Neuronal stem cell (in vitro differentiated cells): ENCODE results near the gene SLC45A2.

ENCODE experiments used
- DNase-seq: peaks from one replicate; pipeline ENCODE4 v3.0.0-alpha.2; 2013; ENCODE audit warnings: low spot score
- H2AFZ ChIP-seq: one replicate; pipeline ENCODE4 v1.6.1; 2013; ENCODE audit warnings: mild to moderate bottlenecking, low read length, inconsistent platforms
- H2AK5ac ChIP-seq: 2 replicates; pipeline ENCODE4 v1.6.1; 2013; ENCODE audit warnings: low read depth, mild to moderate bottlenecking, inconsistent platforms, low read length, moderate library complexity, mixed read lengths
- H2BK120ac ChIP-seq: 2 replicates; pipeline ENCODE4 v1.6.1; 2013; ENCODE audit warnings: low read depth, mild to moderate bottlenecking, inconsistent platforms, low read length, moderate library complexity, mixed read lengths
- H2BK12ac ChIP-seq: one replicate; pipeline ENCODE4 v1.6.1; 2013; ENCODE audit warnings: low read length, inconsistent platforms
- H2BK15ac ChIP-seq: 2 replicates; pipeline ENCODE4 v1.6.1; 2013; ENCODE audit warnings: mild to moderate bottlenecking, low read length, inconsistent platforms, mixed read lengths
- H2BK5ac ChIP-seq: one replicate; pipeline ENCODE4 v1.6.1; 2013; ENCODE audit warnings: inconsistent platforms, mild to moderate bottlenecking, low read length, moderate library complexity
- H3K14ac ChIP-seq: one replicate; pipeline ENCODE4 v1.6.1; 2013; ENCODE audit warnings: low read length, inconsistent platforms
- H3K18ac ChIP-seq: 2 replicates; pipeline ENCODE4 v1.6.1; 2013; ENCODE audit warnings: low read length, inconsistent platforms
- H3K23ac ChIP-seq: 2 replicates; pipeline ENCODE4 v1.6.1; 2013; ENCODE audit warnings: low read depth, mild to moderate bottlenecking, mixed read lengths, low read length, inconsistent platforms; ENCODE audit not compliant: poor library complexity
- H3K27ac ChIP-seq: replicated peaks from 3 replicates; pipeline ENCODE4 v1.5.1; 2013; ENCODE audit warnings: low read length, inconsistent platforms
- H3K27me3 ChIP-seq, 3 experiments: 2 replicates each; pipeline ENCODE4 v1.6.1; 2013; ENCODE audit warnings: low read length in 3 of 3, mild to moderate bottlenecking in 2 of 3, inconsistent platforms in 1 of 3, low read depth in 1 of 3, mixed read lengths in 1 of 3, moderate library complexity in 1 of 3; ENCODE audit not compliant: control insufficient read depth in 3 of 3, insufficient read depth in 3 of 3
- H3K36me3 ChIP-seq, 2 donors: replicated peaks in 1 of 2; 2 replicates each; pipeline ENCODE4 v1.6.1; 2013; ENCODE audit warnings: low read length in 2 of 2; ENCODE audit not compliant: control insufficient read depth in 2 of 2, insufficient read depth in 2 of 2
- H3K4ac ChIP-seq: 2 replicates; pipeline ENCODE4 v1.6.1; 2013; ENCODE audit warnings: inconsistent platforms, mild to moderate bottlenecking, low read length, moderate library complexity
- H3K4me1 ChIP-seq, 2 donors: 1 replicate in 1 of 2; 2 replicates in 1 of 2; pipeline ENCODE4 v1.6.1; 2013; ENCODE audit warnings: low read length in 2 of 2, low read depth in 1 of 2; ENCODE audit not compliant: control insufficient read depth in 2 of 2, insufficient read depth in 1 of 2
- H3K4me2 ChIP-seq: one replicate; pipeline ENCODE4 v1.6.1; 2013; ENCODE audit warnings: mild to moderate bottlenecking, low read length, inconsistent platforms; ENCODE audit not compliant: insufficient read depth, poor library complexity, severe bottlenecking
- H3K4me3 ChIP-seq, 2 donors: 2 replicates each; pipeline ENCODE4 v1.5.1; 2013; ENCODE audit warnings: low read length in 2 of 2, mild to moderate bottlenecking in 2 of 2, inconsistent platforms in 1 of 2, moderate library complexity in 1 of 2
- H3K79me1 ChIP-seq: one replicate; pipeline ENCODE4 v1.6.1; 2013; ENCODE audit warnings: low read depth, mild to moderate bottlenecking, inconsistent platforms, low read length, moderate library complexity
- H3K9ac ChIP-seq: one replicate; pipeline ENCODE4 v1.6.1; 2013; ENCODE audit warnings: mild to moderate bottlenecking, low read depth, low read length, inconsistent platforms; ENCODE audit not compliant: poor library complexity
- H3K9me3 ChIP-seq, 2 donors: replicated peaks in 1 of 2; 2 replicates each; pipeline versions ENCODE3 to v1.6.1; 2013; ENCODE audit warnings: low read length in 2 of 2, mild to moderate bottlenecking in 2 of 2, inconsistent platforms in 1 of 2, low read depth in 1 of 2, mixed read lengths in 1 of 2, moderate library complexity in 1 of 2; ENCODE audit not compliant: control insufficient read depth in 2 of 2, insufficient read depth in 1 of 2
- H4K8ac ChIP-seq: one replicate; pipeline ENCODE4 v1.6.1; 2013; ENCODE audit warnings: low read depth, mild to moderate bottlenecking, inconsistent platforms, low read length, moderate library complexity
- H4K91ac ChIP-seq: one replicate; pipeline ENCODE4 v1.6.1; 2013; ENCODE audit warnings: low read length, low read depth, mild to moderate bottlenecking, inconsistent platforms; ENCODE audit not compliant: poor library complexity
- WGBS, 2 donors: extraction: QIAGEN DNeasy Blood & Tissue Kit; methylation state at CpG; one replicate each; pipeline ENCODE4 v1.1.7; 2013; ENCODE audit warnings: missing lambda C conversion rate in 2 of 2, mixed read lengths in 1 of 2; ENCODE audit not compliant: insufficient read length in 2 of 2, insufficient replicate concordance in 1 of 2; ENCODE audit errors: extremely low coverage in 2 of 2; 5-methylcytosine and 5-hydroxymethylcytosine counted together

Gene SLC45A2

GRCh38 chr5:33938507-33938796 is 46.0 kb downstream of the SLC45A2 start:
- Histone ChIP-seq H3K14ac (no peak overlapping the region), H3K9ac (no peak overlapping the region), H3K23ac (no peak overlapping the region), H2BK12ac (no peak overlapping the region), H3K4me2 (no peak overlapping the region), H3K4me3 (no peak overlapping the region), H2AFZ (no peak overlapping the region), H3K27me3 (peaks cover 0 to 14% (median 14%) of the 10 kb centered on the region in 3 experiments), H4K8ac (no peak overlapping the region), H4K91ac (no peak overlapping the region), H2AK5ac (no peak overlapping the region), H3K18ac (no peak overlapping the region), H3K27ac (no peak overlapping the region), H2BK120ac (no peak overlapping the region), H2BK15ac (no peak overlapping the region), H3K79me1 (no peaks in the 10 kb centered on the region), H3K4ac (no peak overlapping the region), H3K4me1 (peaks cover 3 to 6% of the 10 kb centered on the region in 2 donors), H3K36me3 (no peaks in the 10 kb centered on the region), H2BK5ac (no peak overlapping the region), H3K9me3 (no peaks in the 10 kb centered on the region)
- no peak for DNase-seq
- WGBS, 2 donors = no CpG with 5 or more reads among the region's 14 CpGs

- no peak overlapping the region for H3K27ac ChIP-seq
- no peak overlapping the region for H2BK15ac ChIP-seq
- no peak overlapping the region for H2BK5ac ChIP-seq
- no peak overlapping the region for H2BK12ac ChIP-seq
- H4K91ac ChIP-seq = no peak overlapping the region
- H3K18ac ChIP-seq = no peak overlapping the region
- no peak overlapping the region for H3K9ac ChIP-seq
- H3K4me2 ChIP-seq = no peak overlapping the region
- H3K4me3 ChIP-seq = no peak overlapping the region
- H3K9me3 ChIP-seq = no peaks in the 10 kb centered on the region
- no peak overlapping the region for H2BK120ac ChIP-seq
- no peaks in the 10 kb centered on the region for H3K79me1 ChIP-seq
- H3K36me3 ChIP-seq = no peaks in the 10 kb centered on the region
- no peak overlapping the region for H2AK5ac ChIP-seq
- H3K23ac ChIP-seq = peak overlapping the region; percentile 62
- no peak overlapping the region for H4K8ac ChIP-seq
- H3K27me3 ChIP-seq = peaks cover 0 to 14% (median 14%) of the 10 kb centered on the region in 3 experiments
- no peak overlapping the region for H3K14ac ChIP-seq
- H2AFZ ChIP-seq = no peak overlapping the region
- peaks cover 3 to 6% of the 10 kb centered on the region in 2 donors for H3K4me1 ChIP-seq
- WGBS, 2 donors = no CpG with 5 or more reads among the region's 54 CpGs
- no peak overlapping the region for H3K4ac ChIP-seq
- no peak for DNase-seq
These were observed 46.6 kb downstream of the SLC45A2 start for GRCh38 chr5:33937707-33938506.

GRCh38 chr5:33937017-33937706 is 47.3 kb downstream of the SLC45A2 start:
- H4K8ac ChIP-seq = no peak overlapping the region
- peak overlapping the region; percentile 86 for H3K23ac ChIP-seq
- no peak overlapping the region for H2BK5ac ChIP-seq
- no CpG with 5 or more reads among the region's 54 CpGs for WGBS, 2 donors
- H3K4ac ChIP-seq = no peak overlapping the region
- peak overlapping the region; percentile 3 for H3K9ac ChIP-seq
- peaks cover 0 to 14% (median 14%) of the 10 kb centered on the region in 3 experiments for H3K27me3 ChIP-seq
- no peak overlapping the region for H2BK15ac ChIP-seq
- no peak overlapping the region for H4K91ac ChIP-seq
- H3K9me3 ChIP-seq = no peaks in the 10 kb centered on the region
- no peaks in the 10 kb centered on the region for H3K79me1 ChIP-seq
- no peak overlapping the region for H3K4me2 ChIP-seq
- peak overlapping the region; percentile 60 for H3K14ac ChIP-seq
- peaks cover 3 to 6% of the 10 kb centered on the region in 2 donors for H3K4me1 ChIP-seq
- DNase-seq = no peak
- no peak overlapping the region for H2AFZ ChIP-seq
- no peak overlapping the region for H3K4me3 ChIP-seq
- no peaks in the 10 kb centered on the region for H3K36me3 ChIP-seq
- no peak overlapping the region for H3K18ac ChIP-seq
- no peak overlapping the region for H3K27ac ChIP-seq
- H2BK120ac ChIP-seq = no peak overlapping the region
- no peak overlapping the region for H2BK12ac ChIP-seq
- no peak overlapping the region for H2AK5ac ChIP-seq

GRCh38 chr5:33936381-33937016 is 48.0 kb downstream of the SLC45A2 start, which contains the start of gene RXFP3:
TSS of gene RXFP3 (plus strand) at chr5:33936386. CDS start at chr5:33936741, 355 bp downstream.
- Histone ChIP-seq H2BK120ac (no peak within 1 kb of the TSS), H2AFZ (peak within 1 kb of the TSS; percentile 77), H4K8ac (no peak within 1 kb of the TSS), H3K36me3 (no peaks in the 10 kb centered on the region), H2BK15ac (no peak within 1 kb of the TSS), H3K14ac (peak within 1 kb of the TSS; percentile 60), H3K4me2 (peak within 1 kb of the TSS; percentile 95), H3K4me1 (peaks cover 3 to 6% of the 10 kb centered on the region in 2 donors), H2AK5ac (no peak within 1 kb of the TSS), H3K4ac (no peak within 1 kb of the TSS), H2BK5ac (no peak within 1 kb of the TSS), H3K27me3 (peaks cover 0 to 14% (median 14%) of the 10 kb centered on the region in 3 experiments), H2BK12ac (no peak within 1 kb of the TSS), H3K79me1 (no peaks in the 10 kb centered on the region), H4K91ac (no peak within 1 kb of the TSS), H3K18ac (no peak within 1 kb of the TSS), H3K9me3 (no peaks in the 10 kb centered on the region), H3K27ac (no peak within 1 kb of the TSS), H3K9ac (peak within 1 kb of the TSS; percentile 6), H3K4me3 (peak within 1 kb of the TSS; percentile 42 to 72), H3K23ac (peak within 1 kb of the TSS; percentile 86)
- WGBS, 2 donors = no CpG with 5 or more reads among the region's 45 CpGs
- no peak for DNase-seq
